Astrocyte of the cerebellum (primary cell): Measurements from ENCODE around the gene NCAM2.

Experiments used
- DNase-seq: peaks from one replicate; pipeline ENCODE4 v3.0.0-alpha.2; 2011; ENCODE audit warnings: low read depth
- H3K4me3 ChIP-seq: 2 replicates; pipeline ENCODE4 v1.5.1; 2011; ENCODE audit warnings: mild to moderate bottlenecking, low read depth, low read length, moderate library complexity
- in situ Hi-C: cut with HindIII; loops from 2 replicates; pipeline ENCODE4 v1.10.0; 2017; ENCODE audit warnings: low sequenced_read_pairs
- TF ChIP-seq, protein P1 (sequence below): IDR thresholded peaks from 2 replicates; pipeline ENCODE4 v1.5.1; 2012; ENCODE audit warnings: low read length, low read depth, moderate library complexity, mild to moderate bottlenecking; ENCODE audit errors: missing control alignments

The NCAM2 gene

DNA sequence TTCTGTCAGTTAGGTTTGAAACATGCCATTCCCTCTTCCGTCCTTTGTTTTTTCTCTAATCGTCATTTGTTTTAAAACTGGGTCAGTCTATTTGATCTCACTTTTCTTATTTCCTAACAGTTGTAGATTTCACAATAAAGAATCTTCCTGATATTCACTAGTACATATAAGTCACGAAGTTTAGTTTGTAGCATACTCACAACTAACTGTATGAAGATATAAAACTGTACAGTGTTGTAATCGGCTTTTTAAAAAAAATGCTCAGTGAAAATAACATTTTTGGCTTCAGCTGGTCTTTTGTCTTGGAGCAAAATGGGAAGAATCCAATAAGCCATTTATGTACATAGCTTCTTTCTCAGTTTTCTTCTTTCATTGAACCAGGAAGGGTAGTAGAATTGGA lies 78.3 kb downstream of the NCAM2 start:
- in situ Hi-C loops: no loop called here
- DNase-seq: no peak
- TF ChIP-seq, protein P1, sequence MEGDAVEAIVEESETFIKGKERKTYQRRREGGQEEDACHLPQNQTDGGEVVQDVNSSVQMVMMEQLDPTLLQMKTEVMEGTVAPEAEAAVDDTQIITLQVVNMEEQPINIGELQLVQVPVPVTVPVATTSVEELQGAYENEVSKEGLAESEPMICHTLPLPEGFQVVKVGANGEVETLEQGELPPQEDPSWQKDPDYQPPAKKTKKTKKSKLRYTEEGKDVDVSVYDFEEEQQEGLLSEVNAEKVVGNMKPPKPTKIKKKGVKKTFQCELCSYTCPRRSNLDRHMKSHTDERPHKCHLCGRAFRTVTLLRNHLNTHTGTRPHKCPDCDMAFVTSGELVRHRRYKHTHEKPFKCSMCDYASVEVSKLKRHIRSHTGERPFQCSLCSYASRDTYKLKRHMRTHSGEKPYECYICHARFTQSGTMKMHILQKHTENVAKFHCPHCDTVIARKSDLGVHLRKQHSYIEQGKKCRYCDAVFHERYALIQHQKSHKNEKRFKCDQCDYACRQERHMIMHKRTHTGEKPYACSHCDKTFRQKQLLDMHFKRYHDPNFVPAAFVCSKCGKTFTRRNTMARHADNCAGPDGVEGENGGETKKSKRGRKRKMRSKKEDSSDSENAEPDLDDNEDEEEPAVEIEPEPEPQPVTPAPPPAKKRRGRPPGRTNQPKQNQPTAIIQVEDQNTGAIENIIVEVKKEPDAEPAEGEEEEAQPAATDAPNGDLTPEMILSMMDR: no peak
- H3K4me3 ChIP-seq: no peak overlapping the region

DNA sequence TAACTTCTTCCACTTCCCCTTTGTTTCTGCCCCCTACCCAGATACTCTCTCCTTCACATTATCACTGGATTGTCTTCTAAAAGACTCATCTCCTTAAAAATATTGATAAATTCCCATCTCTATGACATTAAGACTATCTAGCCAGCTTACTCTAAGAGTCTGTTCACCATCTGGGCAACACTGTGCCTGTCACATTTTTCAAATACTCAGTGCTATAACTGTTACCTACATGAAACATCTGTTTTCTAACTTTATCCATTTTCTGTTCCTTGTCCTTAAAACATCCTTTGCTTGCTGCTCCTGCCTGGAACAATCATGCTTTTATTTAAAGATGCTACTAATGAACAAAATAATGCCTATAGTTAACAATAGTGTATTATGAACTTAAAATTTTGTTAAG lies 81.4 kb downstream of the NCAM2 start:
- in situ Hi-C loops: no loop called here
- no peak overlapping the region for H3K4me3 ChIP-seq
- TF ChIP-seq, protein P1: no peak
- no peak for DNase-seq

DNA sequence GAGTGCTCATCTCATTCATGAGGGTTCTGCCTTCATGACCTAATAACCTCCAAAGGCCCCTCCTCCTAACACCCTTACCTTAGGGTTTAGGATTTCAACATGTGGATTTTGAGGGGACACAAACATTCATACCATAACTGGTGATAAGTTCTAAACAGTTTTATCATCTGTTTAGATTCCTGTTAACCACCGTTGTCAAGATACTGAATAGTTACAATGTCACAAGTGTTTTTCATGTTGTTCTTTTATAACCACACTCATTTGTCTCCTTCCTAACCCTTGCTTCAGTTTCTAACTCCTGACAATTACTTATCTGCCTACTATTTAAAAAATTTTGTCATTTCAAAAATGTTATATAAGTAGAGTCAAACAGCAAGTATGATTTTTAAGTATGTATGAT lies 86.0 kb downstream of the NCAM2 start:
- TF ChIP-seq, protein P1: no peak
- H3K4me3 ChIP-seq: no peak overlapping the region
- DNase-seq: peak; percentile 16
- in situ Hi-C loops: no loop called here

DNA sequence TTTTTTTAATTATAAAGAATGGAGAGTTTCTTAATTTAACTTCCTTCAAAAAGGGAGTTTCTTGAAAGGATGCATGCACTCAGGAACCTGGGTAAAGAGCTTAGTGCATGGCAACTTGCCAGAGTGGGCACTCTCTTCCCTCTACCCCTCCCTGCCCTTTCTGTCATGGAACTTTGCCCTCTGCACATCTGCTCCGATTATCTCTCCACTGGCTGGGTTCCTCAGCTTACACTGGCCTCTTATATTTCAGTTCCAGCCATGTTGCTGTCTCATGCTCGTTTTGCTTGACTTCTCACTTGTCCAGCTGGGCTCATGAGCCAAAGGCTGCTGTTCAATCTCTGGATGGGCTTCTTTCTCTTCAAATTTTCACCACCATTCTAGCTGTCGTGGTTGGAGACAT lies 87.0 kb downstream of the NCAM2 start:
- in situ Hi-C loops: no loop called here
- H3K4me3 ChIP-seq: no peak overlapping the region
- TF ChIP-seq, protein P1: no peak
- DNase-seq: no peak

DNA sequence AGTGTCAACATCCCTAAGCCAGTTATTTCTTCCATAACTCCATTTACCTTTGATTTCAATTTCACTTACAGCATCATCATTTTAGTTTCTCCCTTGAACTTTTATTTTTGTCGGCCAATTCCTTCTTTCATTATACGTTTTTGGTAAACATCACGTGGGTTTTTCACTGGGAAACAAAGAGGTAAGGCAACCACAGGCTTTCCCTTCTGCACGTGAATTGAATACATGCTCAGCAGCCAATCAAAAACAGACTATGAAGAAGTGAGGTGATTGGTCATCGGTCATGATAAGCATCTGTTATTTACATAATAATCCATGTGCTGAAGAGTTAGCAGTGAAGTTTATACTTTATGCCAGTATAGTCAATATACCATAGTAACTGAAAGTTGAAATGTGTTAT lies 98.7 kb downstream of the NCAM2 start:
- in situ Hi-C loops: no loop called here
- H3K4me3 ChIP-seq: no peak overlapping the region
- no peak for DNase-seq
- TF ChIP-seq, protein P1: no peak

DNA sequence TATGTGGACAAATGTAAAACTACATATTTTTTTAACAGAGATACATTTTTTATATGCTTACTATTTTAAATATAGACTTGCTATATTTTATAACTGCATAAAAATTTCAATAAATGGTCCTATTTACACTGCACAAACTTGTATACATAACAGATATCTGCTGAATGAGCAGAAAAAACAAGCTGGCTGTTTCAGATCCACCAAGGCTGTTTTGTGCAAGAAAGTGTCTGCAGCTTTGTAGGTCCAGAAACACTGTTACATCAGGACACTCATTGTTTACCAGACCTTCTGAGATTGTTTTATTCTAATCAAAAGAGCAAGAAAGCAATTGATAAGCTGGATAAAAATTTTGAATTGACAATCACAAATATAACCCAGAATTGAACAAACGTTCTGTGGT lies 99.3 kb downstream of the NCAM2 start:
- TF ChIP-seq, protein P1: no peak
- DNase-seq: no peak
- in situ Hi-C loops: no loop called here
- H3K4me3 ChIP-seq: no peak overlapping the region

DNA sequence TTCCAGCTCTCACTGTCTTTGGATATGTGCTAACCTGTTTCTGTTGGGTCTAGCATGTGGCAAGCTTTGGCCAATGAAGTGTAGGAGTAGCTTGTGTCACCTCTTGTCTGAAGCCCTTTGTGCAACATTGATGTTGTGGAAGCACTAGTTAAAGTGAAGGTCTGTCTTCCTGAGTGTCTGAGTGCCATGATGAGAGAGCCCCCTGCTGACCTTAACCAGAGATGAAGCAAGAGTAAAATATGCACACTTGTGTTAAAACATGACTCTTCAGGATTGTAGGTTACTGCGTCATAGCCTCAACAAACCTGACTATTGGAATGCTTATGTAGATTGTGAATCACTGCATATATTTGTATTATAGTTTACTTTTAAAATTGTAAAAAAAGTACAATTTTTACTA lies 103.7 kb downstream of the NCAM2 start:
- no peak overlapping the region for H3K4me3 ChIP-seq
- peak; percentile 27 for DNase-seq
- in situ Hi-C loops: no loop called here
- TF ChIP-seq, protein P1: peak; percentile 44
